Measurements from ENCODE around the gene SULT1A3. TPM values are rescaled to one million over a fixed set of nuclear protein-coding genes. Genes with fewer than 3 reads are reported as not detected.
A peak's percentile ranks its signal among the peaks of the same experiment; 100 is the strongest.
"Not testable (repeated sequence)": the region's sequence is repeated elsewhere in the genome, so short reads cannot be mapped to it uniquely, and the experiment has no call there.

SULT1A3 gene
- total and polyA plus RNA-seq, 12 donors: 0.59 to 35.0 (median 6.7) TPM

DNA sequence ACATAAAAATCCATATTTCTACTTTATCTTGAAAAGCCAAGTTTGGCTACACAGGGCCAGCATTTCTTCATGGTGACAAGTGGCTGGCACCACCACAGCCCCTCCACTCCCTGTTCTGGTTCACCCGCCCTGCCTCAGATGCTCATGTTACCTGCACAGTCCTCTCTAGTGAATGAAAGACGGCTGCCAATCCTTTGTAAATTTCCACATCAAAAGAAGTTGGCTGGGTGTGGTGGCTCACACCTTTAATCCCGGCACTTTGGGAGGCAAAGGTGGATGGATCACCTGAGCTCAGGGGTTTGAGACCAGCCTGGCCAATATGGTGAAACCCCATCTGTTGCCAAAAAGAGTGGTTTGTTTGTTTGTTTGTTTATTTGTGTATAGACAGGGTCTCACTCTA is 35.5 kb upstream of the SULT1A3 start:
- Histone ChIP-seq H3K4me1 (peaks cover 0 to 14% (median 0%) of the 10 kb centered on the region in 9 donors), H3K36me3 (no peaks in the 10 kb centered on the region), H3K4me3 (no peak overlapping the region), H3K9me3 (no peaks in the 10 kb centered on the region), H3K27ac (no peak overlapping the region), H3K27me3 (no peaks in the 10 kb centered on the region)
- intact Hi-C loops (cut with DNase I): no loop called here
- WGBS, 2 donors: 86 to 87% methylated on average over 3 of the region's 3 CpGs
- ATAC-seq (no peak), DNase-seq (no peak)
- TF ChIP-seq CTCF (IDR thresholded peaks at IDR 0.05): no peak

DNA sequence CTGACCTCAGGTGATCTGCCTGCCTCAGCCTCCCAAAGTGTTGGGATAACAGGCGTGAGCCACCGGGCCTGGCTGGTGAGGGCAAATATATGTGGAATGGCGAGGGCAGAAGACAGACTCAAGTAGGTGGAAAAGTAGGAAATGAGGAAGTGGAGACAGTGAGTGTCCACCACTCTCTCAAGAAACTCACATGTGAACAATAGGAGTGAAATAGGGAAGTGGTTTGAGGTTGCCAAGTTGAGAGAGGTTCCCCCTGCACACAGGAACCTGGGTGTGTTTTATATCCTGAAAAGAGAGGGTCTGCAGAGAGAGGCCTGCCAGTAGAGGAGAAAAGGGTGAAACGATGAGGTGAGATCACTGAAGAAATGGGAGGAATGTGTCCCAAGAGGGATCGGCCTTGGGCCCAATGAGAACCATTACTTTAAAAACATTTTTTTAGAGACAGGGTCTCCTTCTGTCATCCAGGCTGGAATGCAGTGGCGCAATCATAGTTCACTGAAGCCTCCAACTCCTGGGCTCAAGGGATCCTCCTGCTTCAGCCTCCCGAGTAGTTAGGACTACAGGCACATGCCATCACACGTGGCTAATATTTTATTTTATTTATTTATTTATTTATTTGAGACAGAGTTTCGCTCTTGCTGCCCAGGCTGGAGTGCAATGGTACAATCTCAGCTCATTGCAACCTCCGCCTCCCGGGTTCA is 32.7 kb upstream of the SULT1A3 start:
- DNase-seq (no peak), ATAC-seq (peak in 5 of 8 donors; percentile 38 to 71 (median 60))
- intact Hi-C loops (cut with DNase I): no loop called here
- WGBS, 2 donors: 87 to 89% methylated on average over 11 of the region's 11 CpGs
- Histone ChIP-seq H3K4me3 (no peak overlapping the region), H3K27ac (peak overlapping the region in 1 of 10 donors; percentile 58), H3K27me3 (no peaks in the 10 kb centered on the region), H3K9me3 (no peaks in the 10 kb centered on the region), H3K4me1 (peaks cover 0 to 14% (median 0%) of the 10 kb centered on the region in 9 donors), H3K36me3 (no peaks in the 10 kb centered on the region)
- no peak for TF ChIP-seq CTCF (IDR thresholded peaks at IDR 0.05)

- H3K9me3 ChIP-seq; ATAC-seq; H3K27me3 ChIP-seq; H3K4me3 ChIP-seq; DNase-seq; H3K36me3 ChIP-seq; H3K27ac ChIP-seq; intact Hi-C loops (cut with DNase I): not testable (repeated sequence)
- WGBS, 2 donors: 80% methylated on average over 13 of the region's 29 CpGs; no CpG with 5 or more reads in 1 of the 2 donors
- H3K4me1 ChIP-seq: peaks cover 0 to 14% (median 0%) of the 10 kb centered on the region in 9 donors
These were observed 30.3 kb upstream of the SULT1A3 start for GRCh38 chr16:30168746-30169145.

GRCh38 chr16:30169416-30169815 is 29.6 kb upstream of the SULT1A3 start:
- H3K4me3 ChIP-seq; DNase-seq; H3K27ac ChIP-seq; ATAC-seq; H3K9me3 ChIP-seq; intact Hi-C loops (cut with DNase I); H3K36me3 ChIP-seq; H3K27me3 ChIP-seq: not testable (repeated sequence)
- H3K4me1 ChIP-seq: peaks cover 0 to 14% (median 0%) of the 10 kb centered on the region in 9 donors
- 93 to 97% methylated on average over 24 to 34 of the region's 38 CpGs for WGBS, 2 donors

DNA sequence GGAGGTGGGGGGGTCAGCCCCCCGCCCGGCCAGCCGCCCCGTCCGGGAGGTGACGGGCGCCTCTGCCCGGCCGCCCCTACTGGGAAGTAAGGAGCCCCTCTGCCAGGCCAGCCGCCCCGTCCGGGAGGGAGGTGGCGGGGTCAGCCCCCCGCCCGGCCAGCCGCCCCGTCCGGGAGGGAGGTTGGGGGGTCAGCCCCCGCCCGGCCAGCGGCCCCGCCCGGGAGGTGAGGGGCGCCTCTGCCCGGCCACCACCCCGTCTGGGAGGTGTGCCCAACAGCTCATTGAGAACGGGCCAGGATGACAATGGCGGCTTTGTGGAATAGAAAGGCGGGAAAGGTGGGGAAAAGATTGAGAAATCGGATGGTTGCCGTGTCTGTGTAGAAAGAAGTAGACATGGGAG is 28.9 kb upstream of the SULT1A3 start:
- H3K27ac ChIP-seq; H3K36me3 ChIP-seq; intact Hi-C loops (cut with DNase I); ATAC-seq; H3K27me3 ChIP-seq; H3K4me3 ChIP-seq; H3K9me3 ChIP-seq; DNase-seq: not testable (repeated sequence)
- 86% methylated on average over 14 to 19 of the region's 31 CpGs for WGBS, 2 donors
- H3K4me1 ChIP-seq: peaks cover 0 to 14% (median 0%) of the 10 kb centered on the region in 9 donors

DNA sequence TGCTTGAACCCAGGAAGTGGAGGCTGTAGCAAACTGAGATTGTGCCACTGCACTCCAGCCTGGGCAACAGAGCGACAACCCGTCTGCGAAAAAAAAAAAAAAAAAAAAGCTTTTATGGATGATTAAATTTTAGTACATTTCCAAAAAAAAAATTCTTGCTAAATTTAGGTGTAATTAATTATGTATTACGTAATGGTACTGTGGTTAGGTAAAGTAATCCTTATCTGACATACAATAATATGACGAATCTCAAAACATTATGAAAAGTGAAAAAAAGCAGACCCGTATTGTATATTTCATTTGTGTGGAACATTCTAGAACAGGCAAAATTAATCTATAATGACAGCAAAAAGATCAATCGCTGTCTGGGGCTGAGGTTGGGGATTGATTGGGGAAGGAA is 26.0 kb upstream of the SULT1A3 start:
- ATAC-seq: no peak
- WGBS, 2 donors: 89 to 96% methylated on average over 7 of the region's 7 CpGs
- Histone ChIP-seq H3K27ac (no peak overlapping the region), H3K9me3 (no peaks in the 10 kb centered on the region), H3K36me3 (no peaks in the 10 kb centered on the region), H3K4me1 (peaks cover 0 to 3% (median 0%) of the 10 kb centered on the region in 9 donors), H3K27me3 (no peaks in the 10 kb centered on the region), H3K4me3 (no peak overlapping the region)
- intact Hi-C loops (cut with DNase I): no loop called here
- TF ChIP-seq CTCF (IDR thresholded peaks at IDR 0.05): no peak
- DNase-seq: no peak

- H3K9me3 ChIP-seq; H3K27ac ChIP-seq; DNase-seq; H3K36me3 ChIP-seq; H3K27me3 ChIP-seq; ATAC-seq; H3K4me3 ChIP-seq; intact Hi-C loops (cut with DNase I); H3K4me1 ChIP-seq: not testable (repeated sequence)
- WGBS, 2 donors: 91 to 92% methylated on average over 6 of the region's 6 CpGs
These were observed 22.2 kb upstream of the SULT1A3 start for GRCh38 chr16:30176876-30177275.
